Measurements from ENCODE around the gene CELSR2. TPM values are rescaled to one million over a fixed set of nuclear protein-coding genes. Genes with fewer than 3 reads are reported as not detected.

CELSR2 gene
- total RNA-seq, 1 experiment from 2014 or later = 6.9 TPM

- CTCF ChIA-PET = interaction anchor here (0.6 to 1.4 kb wide), 3 partner anchors 13 to 49 kb away, joined by 3 to 5 read pairs (median 5); partner anchors contain the start of gene PSRC1
Measured at GRCh38 chr1:109295712-109296415, 46.5 kb downstream of the CELSR2 start.

GRCh38 chr1:109296782-109297181 is 47.4 kb downstream of the CELSR2 start:
- Mint-ChIP-seq H3K27ac (ENCODE audit: low read depth, unreplicated experiment) (peak overlapping the region; percentile 23), H3K36me3 (ENCODE audit: insufficient read depth, unreplicated experiment) (no peaks in the 10 kb centered on the region), H3K4me1 (ENCODE audit: insufficient read depth, unreplicated experiment) (peaks cover 17% of the 10 kb centered on the region), H3K4me3 (ENCODE audit: unreplicated experiment) (no peak overlapping the region), H3K27me3 (ENCODE audit: insufficient read depth, unreplicated experiment) (no peaks in the 10 kb centered on the region), H3K9me3 (ENCODE audit: unreplicated experiment) (no peaks in the 10 kb centered on the region)
- POLR2A ChIA-PET = interaction anchor here (1.9 to 2.1 kb wide), 2 partner anchors 14 to 95 kb away, joined by 5 to 8 read pairs; partner anchors contain the start of gene PSRC1
- no peak for TF ChIP-seq CTCF (IDR thresholded peaks at IDR 0.05; ENCODE audit: unreplicated experiment)
- CTCF ChIA-PET = interaction anchor here (0.6 to 1.4 kb wide), 7 partner anchors 16 to 1486 kb away, joined by 3 to 5 read pairs (median 3); no protein-coding TSS in a partner anchor
- no TSS peak for BruUV-seq (replicated peaks)
- intact Hi-C loops (cut with micrococcal nuclease) = no loop called here
- peak; percentile 47 for DNase-seq (ENCODE audit: unreplicated experiment)

More at GRCh38 chr1:109295712-109296415, 46.5 kb downstream of the CELSR2 start:
- no peaks in the 10 kb centered on the region for H3K9me3 Mint-ChIP-seq (ENCODE audit: unreplicated experiment)
- TF ChIP-seq CTCF (IDR thresholded peaks at IDR 0.05; ENCODE audit: unreplicated experiment) = no peak
- DNase-seq (ENCODE audit: unreplicated experiment) = no peak
- H3K36me3 Mint-ChIP-seq (ENCODE audit: insufficient read depth, unreplicated experiment) = no peaks in the 10 kb centered on the region
- no peak overlapping the region for H3K4me3 Mint-ChIP-seq (ENCODE audit: unreplicated experiment)
- BruUV-seq (replicated peaks) = no TSS peak
- H3K27ac Mint-ChIP-seq (ENCODE audit: low read depth, unreplicated experiment) = no peak overlapping the region
- no peaks in the 10 kb centered on the region for H3K27me3 Mint-ChIP-seq (ENCODE audit: insufficient read depth, unreplicated experiment)
- POLR2A ChIA-PET = interaction anchor here (0.8 to 2.1 kb wide), 4 partner anchors 13 to 98 kb away, joined by 3 to 8 read pairs (median 4); partner anchors contain the start of gene PSRC1
- intact Hi-C loops (cut with micrococcal nuclease) = no loop called here
- H3K4me1 Mint-ChIP-seq (ENCODE audit: insufficient read depth, unreplicated experiment) = peaks cover 17% of the 10 kb centered on the region

- no peak for TF ChIP-seq CTCF (IDR thresholded peaks at IDR 0.05; ENCODE audit: unreplicated experiment)
- intact Hi-C loops (cut with micrococcal nuclease) = no loop called here
- Mint-ChIP-seq H3K27me3 (ENCODE audit: insufficient read depth, unreplicated experiment) (no peaks in the 10 kb centered on the region), H3K9me3 (ENCODE audit: unreplicated experiment) (no peaks in the 10 kb centered on the region), H3K36me3 (ENCODE audit: insufficient read depth, unreplicated experiment) (no peaks in the 10 kb centered on the region), H3K4me3 (ENCODE audit: unreplicated experiment) (peak overlapping the region; percentile 24), H3K4me1 (ENCODE audit: insufficient read depth, unreplicated experiment) (peaks cover 17% of the 10 kb centered on the region), H3K27ac (ENCODE audit: low read depth, unreplicated experiment) (peak overlapping the region; percentile 75)
- no TSS peak for BruUV-seq (replicated peaks)
- ChIA-PET CTCF (interaction anchor here (0.6 to 0.8 kb wide), 2 partner anchors 9 to 18 kb away, joined by 3 to 5 read pairs; no protein-coding TSS in a partner anchor), POLR2A (interaction anchor here (0.9 kb wide), 1 partner anchor 93 kb away, joined by 3 read pairs; no protein-coding TSS in a partner anchor)
- DNase-seq (ENCODE audit: unreplicated experiment) = peak; percentile 46
Measured at GRCh38 chr1:109298666-109299557, 49.6 kb downstream of the CELSR2 start.
